ENCODE data around the gene CATSPERE.

- TF ChIP-seq CTCF (IDR thresholded peaks at IDR 0.05; ENCODE audit: control extremely low read depth in 1 of 3, insufficient read depth in 1 of 3, low read depth in 1 of 3, low read length in 3 of 3) (no peak), EP300 (IDR thresholded peaks at IDR 0.05; ENCODE audit: borderline replicate concordance in 1 of 2, low read depth in 2 of 2, low read length in 2 of 2) (no peak), JUN (IDR thresholded peaks at IDR 0.05; ENCODE audit: low read depth, low read length) (no peak), USF2 (IDR thresholded peaks at IDR 0.05; ENCODE audit: low read length) (no peak)
Observed at GRCh38 chr1:244647819-244648218, 186.7 kb downstream of the CATSPERE start.
